ENCODE measurements around the gene IRF6. TPM values are rescaled to one million over a fixed set of nuclear protein-coding genes. Genes with fewer than 3 reads are reported as not detected.

Gene IRF6
- total RNA-seq, 1 experiment from 2014 or later, result 61.6 TPM

DNA sequence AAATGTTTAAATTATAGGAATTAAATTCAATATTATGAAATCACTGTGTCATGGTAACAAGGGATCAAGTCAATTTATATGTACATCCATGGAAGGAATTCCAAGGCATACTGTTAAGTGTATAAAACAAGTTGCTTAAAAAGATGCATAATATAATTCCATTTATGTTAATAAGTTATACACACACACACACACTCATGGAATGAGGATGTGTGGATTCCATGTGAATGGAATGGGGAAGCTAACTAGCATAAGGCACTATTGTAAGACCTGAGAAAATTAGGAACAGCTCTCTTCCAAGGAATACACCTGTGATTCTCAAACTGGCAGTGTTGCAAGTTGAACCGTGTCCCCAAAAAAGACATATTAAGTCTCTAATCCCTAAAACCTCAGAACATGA, 67.7 kb downstream of the IRF6 start:
- CTCF ChIA-PET, result no interaction called here
- BruUV-seq (replicated peaks), result no TSS peak
- POLR2A ChIA-PET (ENCODE audit: unreplicated experiment), result no interaction called here
- DNase-seq (no peak), ATAC-seq (no peak)
- Histone ChIP-seq H3F3A (ENCODE audit: low read length, unreplicated experiment) (no peaks in the 10 kb centered on the region), H3K9me3 (ENCODE audit: low read length) (no peaks in the 10 kb centered on the region), H3K4me2 (ENCODE audit: low read length) (no peak overlapping the region), H3K9me2 (replicated peaks; ENCODE audit: low read length) (no peaks in the 10 kb centered on the region), H3K9ac (ENCODE audit: low read length) (no peak overlapping the region), H3K36me3 (ENCODE audit: low read depth, low read length) (no peaks in the 10 kb centered on the region), H3K27me3 (ENCODE audit: low read length) (no peaks in the 10 kb centered on the region), H3K4me1 (ENCODE audit: insufficient read depth, low read length) (peaks cover under 1% of the 10 kb centered on the region; the same call in 1 of the 2 replicates), H3K79me2 (ENCODE audit: low read length) (no peaks in the 10 kb centered on the region), H3K27ac (ENCODE audit: low read length) (no peak overlapping the region), H4K20me1 (ENCODE audit: low read length) (no peaks in the 10 kb centered on the region), H2AFZ (ENCODE audit: low read length) (no peak overlapping the region), H3K4me3 (ENCODE audit: low read length) (no peak overlapping the region)
- TF ChIP-seq EZH2 (IDR thresholded peaks at IDR 0.05; ENCODE audit: low read length, unreplicated experiment), result no peak
- TF ChIP-seq, protein P1, sequence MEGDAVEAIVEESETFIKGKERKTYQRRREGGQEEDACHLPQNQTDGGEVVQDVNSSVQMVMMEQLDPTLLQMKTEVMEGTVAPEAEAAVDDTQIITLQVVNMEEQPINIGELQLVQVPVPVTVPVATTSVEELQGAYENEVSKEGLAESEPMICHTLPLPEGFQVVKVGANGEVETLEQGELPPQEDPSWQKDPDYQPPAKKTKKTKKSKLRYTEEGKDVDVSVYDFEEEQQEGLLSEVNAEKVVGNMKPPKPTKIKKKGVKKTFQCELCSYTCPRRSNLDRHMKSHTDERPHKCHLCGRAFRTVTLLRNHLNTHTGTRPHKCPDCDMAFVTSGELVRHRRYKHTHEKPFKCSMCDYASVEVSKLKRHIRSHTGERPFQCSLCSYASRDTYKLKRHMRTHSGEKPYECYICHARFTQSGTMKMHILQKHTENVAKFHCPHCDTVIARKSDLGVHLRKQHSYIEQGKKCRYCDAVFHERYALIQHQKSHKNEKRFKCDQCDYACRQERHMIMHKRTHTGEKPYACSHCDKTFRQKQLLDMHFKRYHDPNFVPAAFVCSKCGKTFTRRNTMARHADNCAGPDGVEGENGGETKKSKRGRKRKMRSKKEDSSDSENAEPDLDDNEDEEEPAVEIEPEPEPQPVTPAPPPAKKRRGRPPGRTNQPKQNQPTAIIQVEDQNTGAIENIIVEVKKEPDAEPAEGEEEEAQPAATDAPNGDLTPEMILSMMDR (conservative IDR thresholded peaks at IDR 0.05; ENCODE audit: low read depth, low read length), result no peak
- TF ChIP-seq EZH2phosphoT487 (IDR thresholded peaks at IDR 0.05; ENCODE audit: borderline replicate concordance, low read length), result no peak
- intact Hi-C loops (cut with micrococcal nuclease), result no loop called here

DNA sequence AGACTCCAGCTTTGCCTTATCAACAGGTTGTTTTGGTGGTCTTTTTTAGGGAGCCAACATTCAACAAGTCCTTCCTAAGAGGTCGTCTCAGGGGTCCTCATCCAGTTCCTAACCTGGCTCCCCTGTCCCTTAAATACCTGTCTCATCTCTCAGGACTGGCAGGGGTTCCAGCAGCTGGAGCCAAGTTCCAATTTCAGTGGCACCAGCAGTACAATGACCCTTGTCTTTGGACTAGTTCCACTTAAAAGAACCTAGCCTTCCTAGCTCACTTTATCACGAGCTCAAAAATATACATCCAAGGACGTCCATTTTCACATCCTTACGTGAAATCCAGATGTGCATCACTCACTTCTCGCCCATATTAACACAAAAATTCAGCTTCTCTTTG, 68.8 kb downstream of the IRF6 start:
- ATAC-seq (no peak), DNase-seq (no peak)
- no TSS peak for BruUV-seq (replicated peaks)
- H4K20me1 ChIP-seq (ENCODE audit: low read length), result no peaks in the 10 kb centered on the region
- H3K9me2 ChIP-seq (replicated peaks; ENCODE audit: low read length), result no peaks in the 10 kb centered on the region
- ChIA-PET POLR2A (ENCODE audit: unreplicated experiment) (no interaction called here), CTCF (no interaction called here)
- intact Hi-C loops (cut with micrococcal nuclease), result no loop called here
- no peaks in the 10 kb centered on the region for H3K4me1 ChIP-seq (ENCODE audit: insufficient read depth, low read length)
- no peaks in the 10 kb centered on the region for H3K79me2 ChIP-seq (ENCODE audit: low read length)
- H3K4me2 ChIP-seq (ENCODE audit: low read length), result no peak overlapping the region
- no peak overlapping the region for H3K4me3 ChIP-seq (ENCODE audit: low read length)
- no peak overlapping the region for H2AFZ ChIP-seq (ENCODE audit: low read length)
- H3K36me3 ChIP-seq (ENCODE audit: low read depth, low read length), result no peaks in the 10 kb centered on the region
- H3K9me3 ChIP-seq (ENCODE audit: low read length), result no peaks in the 10 kb centered on the region
- TF ChIP-seq EZH2 (IDR thresholded peaks at IDR 0.05; ENCODE audit: low read length, unreplicated experiment) (no peak), EZH2phosphoT487 (IDR thresholded peaks at IDR 0.05; ENCODE audit: borderline replicate concordance, low read length) (no peak)
- TF ChIP-seq, protein P1 (conservative IDR thresholded peaks at IDR 0.05; ENCODE audit: low read depth, low read length), result no peak
- H3F3A ChIP-seq (ENCODE audit: low read length, unreplicated experiment), result no peaks in the 10 kb centered on the region
- H3K27me3 ChIP-seq (ENCODE audit: low read length), result no peaks in the 10 kb centered on the region
- H3K9ac ChIP-seq (ENCODE audit: low read length), result no peak overlapping the region
- H3K27ac ChIP-seq (ENCODE audit: low read length), result no peak overlapping the region

DNA sequence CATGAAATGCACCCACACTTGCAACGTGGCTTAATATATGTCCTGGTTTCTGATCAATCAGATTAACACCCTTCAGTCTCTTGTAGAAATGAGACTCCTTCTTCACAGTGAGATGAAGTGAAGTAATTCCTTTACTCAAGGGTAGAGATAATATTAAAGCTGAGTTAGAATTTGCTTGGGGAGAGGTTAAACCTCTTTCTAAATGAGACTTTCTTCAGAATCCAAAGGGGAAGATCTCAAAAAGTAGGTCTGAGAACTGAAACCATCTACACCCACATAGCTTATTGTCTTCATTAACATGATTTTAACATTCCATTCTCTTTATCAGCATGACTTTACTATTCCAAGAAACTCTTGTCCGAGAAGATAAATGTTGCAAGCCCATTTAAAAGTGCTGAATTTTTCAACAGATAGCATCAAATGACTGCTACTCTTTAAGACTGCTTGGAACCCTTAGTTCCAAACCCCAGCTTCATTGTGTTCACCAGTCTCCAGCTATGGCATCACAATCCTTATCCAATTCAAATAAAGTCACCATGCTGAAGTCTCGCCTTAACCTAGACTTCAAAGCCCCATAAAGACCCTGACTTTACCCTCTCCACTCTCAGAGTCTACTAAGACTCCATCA, 69.3 kb downstream of the IRF6 start:
- POLR2A ChIA-PET (ENCODE audit: unreplicated experiment), result no interaction called here
- CTCF ChIA-PET, result no interaction called here
- Histone ChIP-seq H3F3A (ENCODE audit: low read length, unreplicated experiment) (no peaks in the 10 kb centered on the region), H3K27ac (ENCODE audit: low read length) (no peak overlapping the region), H2AFZ (ENCODE audit: low read length) (no peak overlapping the region), H3K4me2 (ENCODE audit: low read length) (no peak overlapping the region), H3K79me2 (ENCODE audit: low read length) (no peaks in the 10 kb centered on the region), H3K4me3 (ENCODE audit: low read length) (no peak overlapping the region), H3K9me3 (ENCODE audit: low read length) (no peaks in the 10 kb centered on the region), H3K9ac (ENCODE audit: low read length) (no peak overlapping the region), H3K27me3 (ENCODE audit: low read length) (no peaks in the 10 kb centered on the region), H4K20me1 (ENCODE audit: low read length) (no peaks in the 10 kb centered on the region), H3K4me1 (ENCODE audit: insufficient read depth, low read length) (no peaks in the 10 kb centered on the region), H3K9me2 (replicated peaks; ENCODE audit: low read length) (no peaks in the 10 kb centered on the region), H3K36me3 (ENCODE audit: low read depth, low read length) (no peaks in the 10 kb centered on the region)
- no peak for DNase-seq
- intact Hi-C loops (cut with micrococcal nuclease), result no loop called here
- no TSS peak for BruUV-seq (replicated peaks)
- ATAC-seq, result no peak
- TF ChIP-seq, protein P1 (conservative IDR thresholded peaks at IDR 0.05; ENCODE audit: low read depth, low read length), result no peak
- no peak for TF ChIP-seq EZH2phosphoT487 (IDR thresholded peaks at IDR 0.05; ENCODE audit: borderline replicate concordance, low read length)
- no peak for TF ChIP-seq EZH2 (IDR thresholded peaks at IDR 0.05; ENCODE audit: low read length, unreplicated experiment)

Data from PC-3 (cell line).